ENCODE results near the gene FTCD. TPM values are rescaled to one million over a fixed set of nuclear protein-coding genes. Genes with fewer than 3 reads are reported as not detected.
A peak's percentile ranks its signal among the peaks of the same experiment; 100 is the strongest.

Gene FTCD
- total and polyA plus RNA-seq, 12 donors: 0.14 to 4.4 (median 1.1) TPM

- H3K27me3 ChIP-seq: no peaks in the 10 kb centered on the region
- peak overlapping the region; percentile 69 to 96 (median 86) for H3K27ac ChIP-seq
- ATAC-seq (no peak), DNase-seq (no peak)
- peaks cover 15 to 46% (median 32%) of the 10 kb centered on the region in 9 donors for H3K4me1 ChIP-seq
- no peaks in the 10 kb centered on the region for H3K9me3 ChIP-seq
- H3K36me3 ChIP-seq: peaks cover 0 to 34% (median 0%) of the 10 kb centered on the region in 9 donors
- H3K4me3 ChIP-seq: no peak overlapping the region
- 71 to 76% methylated on average over 7 of the region's 7 CpGs for WGBS, 2 donors
- intact Hi-C loops (cut with DNase I): loop anchor here in 4 of 10 donors (2.0 to 10.0 kb wide), 5 partner anchors 39 to 137 kb away; partner anchors contain the start of genes LSS (in 3 of the 4), C21orf58 (in 1 of the 4), MCM3AP (in 1 of the 4) and PCNT (in 1 of the 4)
- no peak for TF ChIP-seq CTCF (IDR thresholded peaks at IDR 0.05)
These were observed 32.4 kb upstream of the FTCD start for GRCh38 chr21:46187814-46188213.

- Histone ChIP-seq H3K27ac (peak overlapping the region in 7 of 10 donors; percentile 69 to 96 (median 89)), H3K4me1 (peaks cover 15 to 46% (median 32%) of the 10 kb centered on the region in 9 donors), H3K9me3 (no peaks in the 10 kb centered on the region), H3K36me3 (peaks cover 0 to 29% (median 0%) of the 10 kb centered on the region in 9 donors), H3K27me3 (no peaks in the 10 kb centered on the region), H3K4me3 (no peak overlapping the region)
- WGBS, 2 donors: 95 to 97% methylated on average over 8 of the region's 8 CpGs
- TF ChIP-seq CTCF (IDR thresholded peaks at IDR 0.05): no peak
- no peak for ATAC-seq
- intact Hi-C loops (cut with DNase I): loop anchor here in 3 of 10 donors (5.0 to 10.0 kb wide), 3 partner anchors 40 to 138 kb away; partner anchors contain the start of genes LSS (in 2 of the 3), C21orf58 (in 1 of the 3), MCM3AP (in 1 of the 3) and PCNT (in 1 of the 3)
- DNase-seq: no peak
These were observed 31.9 kb upstream of the FTCD start for GRCh38 chr21:46187261-46187660.

- no peak for DNase-seq
- H3K27ac ChIP-seq: peak overlapping the region in 7 of 10 donors; percentile 80 to 97 (median 83)
- H3K27me3 ChIP-seq: no peaks in the 10 kb centered on the region
- WGBS, 2 donors: 86 to 88% methylated on average over 7 of the region's 7 CpGs
- intact Hi-C loops (cut with DNase I): loop anchor here in 3 of 10 donors (5.0 to 10.0 kb wide), 3 partner anchors 42 to 139 kb away; partner anchors contain the start of genes LSS (in 2 of the 3), C21orf58 (in 1 of the 3), MCM3AP (in 1 of the 3) and PCNT (in 1 of the 3)
- H3K4me3 ChIP-seq: peak overlapping the region in 2 of 10 donors; percentile 65 to 67
- H3K4me1 ChIP-seq: peaks cover 15 to 41% (median 32%) of the 10 kb centered on the region in 9 donors
- TF ChIP-seq CTCF (IDR thresholded peaks at IDR 0.05): no peak
- H3K9me3 ChIP-seq: no peaks in the 10 kb centered on the region
- H3K36me3 ChIP-seq: peaks cover 0 to 13% (median 0%) of the 10 kb centered on the region in 9 donors
- ATAC-seq: no peak
These were observed 30.3 kb upstream of the FTCD start for GRCh38 chr21:46185716-46186115.

- H3K27ac ChIP-seq: peak overlapping the region; percentile 65 to 97 (median 82)
These were observed 29.5 kb upstream of the FTCD start for GRCh38 chr21:46184625-46185555.

More at GRCh38 chr21:46184625-46185555, 29.5 kb upstream of the FTCD start:
- peak; percentile 81 to 89 for DNase-seq
- peak overlapping the region; percentile 52 to 85 (median 66) for H3K4me3 ChIP-seq
- no peaks in the 10 kb centered on the region for H3K27me3 ChIP-seq
- peaks cover 14 to 36% (median 31%) of the 10 kb centered on the region in 9 donors for H3K4me1 ChIP-seq
- intact Hi-C loops (cut with DNase I): loop anchor here in 3 of 10 donors (5.0 to 10.0 kb wide), 3 partner anchors 42 to 140 kb away; partner anchors contain the start of genes LSS (in 2 of the 3), C21orf58 (in 1 of the 3), MCM3AP (in 1 of the 3) and PCNT (in 1 of the 3)
- H3K36me3 ChIP-seq: peaks cover 0 to 5% (median 0%) of the 10 kb centered on the region in 9 donors
- ATAC-seq: peak in 7 of 8 donors; percentile 55 to 81 (median 74)
- no peaks in the 10 kb centered on the region for H3K9me3 ChIP-seq
- 15 to 45% methylated on average over 29 to 30 of the region's 30 CpGs for WGBS, 2 donors
- no peak for TF ChIP-seq CTCF (IDR thresholded peaks at IDR 0.05)
